Tibial nerve (tissue), 4 donors: ENCODE results near the gene TMUB1. TPM values are rescaled to one million over a fixed set of nuclear protein-coding genes. Genes with fewer than 3 reads are reported as not detected.
A peak's percentile ranks its signal among the peaks of the same experiment; 100 is the strongest.

Experiments used
- DNase-seq, 2 donors: peaks; one replicate each; pipeline ENCODE4 v3.0.0-alpha.2; 2019; ENCODE audit warnings: low spot score in 2 of 2
- H3K27ac ChIP-seq, 4 donors: fragments of 200-600 bp; sonication (generic) in 3 of 4; one replicate each; pipeline ENCODE4 v1.5.1; 2017 to 2019; ENCODE audit warnings: mild to moderate bottlenecking in 1 of 4
- H3K27me3 ChIP-seq, 2 donors: fragments of 200-600 bp; sonication (generic) in 1 of 2; one replicate each; pipeline versions ENCODE4 v1.5.1 to v1.6.0; 2017 to 2019
- H3K36me3 ChIP-seq, 3 donors: fragments of 200-600 bp; sonication (generic); one replicate each; pipeline ENCODE4 v1.5.1; 2018 to 2019
- H3K4me1 ChIP-seq, 4 donors: fragments of 200-600 bp; sonication (generic) in 3 of 4; one replicate each; pipeline ENCODE4 v1.5.1; 2017 to 2019
- H3K4me3 ChIP-seq, 4 donors: fragments of 200-600 bp; sonication (generic) in 3 of 4; one replicate each; pipeline ENCODE4 v1.5.1; 2017 to 2019; ENCODE audit warnings: mild to moderate bottlenecking in 1 of 4, moderate library complexity in 1 of 4
- H3K9me3 ChIP-seq, 4 donors: fragments of 200-600 bp; sonication (generic) in 3 of 4; one replicate each; pipeline ENCODE4 v1.5.1; 2017 to 2019
- CTCF ChIP-seq, 5 experiments: fragments of 200-600 bp in 3 of 5; fragments of 450-650 bp in 2 of 5; sonication (generic) in 3 of 5; IDR thresholded peaks; one replicate each; pipeline ENCODE4 v1.5.1; 2016 to 2019; ENCODE audit warnings: antibody characterized with exemption in 5 of 5, mild to moderate bottlenecking in 3 of 5, moderate library complexity in 2 of 5
- EP300 ChIP-seq, 2 donors: sonication (generic); formaldehyde crosslinking; IDR thresholded peaks; one replicate each; pipeline ENCODE4 v1.6.1; 2017; ENCODE audit warnings: antibody characterized with exemption in 2 of 2, mild to moderate bottlenecking in 1 of 2
- POLR2A ChIP-seq, 2 donors: fragments of 450-650 bp; IDR thresholded peaks; one replicate each; pipeline ENCODE4 v1.6.1; 2017; ENCODE audit warnings: antibody characterized with exemption in 2 of 2, mild to moderate bottlenecking in 2 of 2, moderate library complexity in 2 of 2
- WGBS, 2 donors: methylation state at CpG; one replicate each; pipeline ENCODE4 v1.1.5; 2018; 5-methylcytosine and 5-hydroxymethylcytosine counted together
- total RNA-seq, 4 donors: library from RNA; depleted of rRNA; stranded (reverse); fragments of >200 nt; gene quantifications; one replicate each; pipeline ENCODE4 v1.1.0, GENCODE V29; 2016

Gene TMUB1
- total RNA-seq, 4 donors from 2014 or later: 24.3 to 61.5 (median 33.8) TPM

DNA sequence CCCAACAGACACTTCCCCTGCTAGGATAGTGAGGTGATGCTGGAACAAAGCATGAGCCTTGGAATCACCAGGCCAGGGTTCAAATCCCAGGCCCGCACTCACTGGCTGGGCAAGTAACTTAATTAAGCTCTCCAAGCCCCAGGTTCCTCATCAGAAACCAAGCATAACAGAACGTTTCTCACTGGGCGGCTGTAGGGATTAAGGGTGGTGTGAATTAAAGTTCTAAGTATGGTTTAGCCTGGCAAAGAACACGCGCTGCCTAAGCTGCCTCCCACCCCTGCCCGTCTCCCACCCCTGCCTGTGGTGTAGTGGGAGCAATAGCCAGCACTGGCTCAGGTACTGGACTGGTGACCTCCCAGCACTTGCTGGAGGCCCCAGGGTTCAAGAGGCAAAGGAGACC lies 18.3 kb downstream of the TMUB1 start:
- Histone ChIP-seq H3K27me3 (no peaks in the 10 kb centered on the region), H3K4me3 (no peak overlapping the region), H3K36me3 (peaks cover 6 to 62% (median 14%) of the 10 kb centered on the region in 3 donors), H3K27ac (no peak overlapping the region), H3K9me3 (no peaks in the 10 kb centered on the region), H3K4me1 (peaks cover 0 to 37% (median 26%) of the 10 kb centered on the region in 4 donors)
- WGBS, 2 donors: 95 to 96% methylated on average over 5 to 6 of the region's 6 CpGs
- TF ChIP-seq EP300 (IDR thresholded peaks at IDR 0.05) (no peak), POLR2A (IDR thresholded peaks at IDR 0.05) (no peak), CTCF (IDR thresholded peaks at IDR 0.05) (no peak)
- no peak for DNase-seq

- 91 to 94% methylated on average over 17 to 18 of the region's 18 CpGs for WGBS, 2 donors
Observed at GRCh38 chr7:151064454-151064853, 18.8 kb downstream of the TMUB1 start.

GRCh38 chr7:151063212-151063561 lies 20.1 kb downstream of the TMUB1 start:
- peaks cover 0 to 48% (median 33%) of the 10 kb centered on the region in 4 donors for H3K4me1 ChIP-seq
- no peak for TF ChIP-seq POLR2A (IDR thresholded peaks at IDR 0.05)
- peak in 1 of 2 donors; percentile 15 for TF ChIP-seq EP300 (IDR thresholded peaks at IDR 0.05)
- H3K36me3 ChIP-seq: peaks cover 5 to 44% (median 6%) of the 10 kb centered on the region in 3 donors
- H3K27me3 ChIP-seq: no peaks in the 10 kb centered on the region
- H3K9me3 ChIP-seq: no peaks in the 10 kb centered on the region
- 40 to 71% methylated on average over 7 to 11 of the region's 11 CpGs for WGBS, 2 donors
- peak in 1 of 2 donors; percentile 59 for DNase-seq
- peak overlapping the region in 2 of 4 donors; percentile 21 to 28 for H3K4me3 ChIP-seq
- H3K27ac ChIP-seq: peak overlapping the region in 3 of 4 donors; percentile 68 to 95 (median 71)

More at GRCh38 chr7:151064454-151064853, 18.8 kb downstream of the TMUB1 start:
- Histone ChIP-seq H3K9me3 (no peaks in the 10 kb centered on the region), H3K36me3 (peaks cover 6 to 57% (median 8%) of the 10 kb centered on the region in 3 donors), H3K4me3 (no peak overlapping the region), H3K27me3 (no peaks in the 10 kb centered on the region), H3K27ac (no peak overlapping the region), H3K4me1 (peaks cover 0 to 37% (median 26%) of the 10 kb centered on the region in 4 donors)
- DNase-seq: no peak
- TF ChIP-seq CTCF (IDR thresholded peaks at IDR 0.05): no peak
- TF ChIP-seq EP300 (IDR thresholded peaks at IDR 0.05): no peak
- no peak for TF ChIP-seq POLR2A (IDR thresholded peaks at IDR 0.05)

GRCh38 chr7:151062399-151063211 lies 20.7 kb downstream of the TMUB1 start:
- peak overlapping the region; percentile 24 to 95 (median 70) for H3K27ac ChIP-seq
- peak overlapping the region in 2 of 4 donors; percentile 21 to 28 for H3K4me3 ChIP-seq
- WGBS, 2 donors: 33% methylated on average over 26 to 39 of the region's 43 CpGs
- no peak for TF ChIP-seq CTCF (IDR thresholded peaks at IDR 0.05)
- no peak for TF ChIP-seq POLR2A (IDR thresholded peaks at IDR 0.05)
- no peak for TF ChIP-seq EP300 (IDR thresholded peaks at IDR 0.05)
- no peak for DNase-seq
- H3K36me3 ChIP-seq: peaks cover 5 to 39% (median 6%) of the 10 kb centered on the region in 3 donors
- no peaks in the 10 kb centered on the region for H3K9me3 ChIP-seq
- no peaks in the 10 kb centered on the region for H3K27me3 ChIP-seq
- peaks cover 0 to 48% (median 33%) of the 10 kb centered on the region in 4 donors for H3K4me1 ChIP-seq

- no peak for DNase-seq
- TF ChIP-seq POLR2A (IDR thresholded peaks at IDR 0.05) (no peak), EP300 (IDR thresholded peaks at IDR 0.05) (no peak), CTCF (IDR thresholded peaks at IDR 0.05) (no peak)
- H3K9me3 ChIP-seq: no peaks in the 10 kb centered on the region
- H3K4me1 ChIP-seq: peaks cover 0 to 54% (median 37%) of the 10 kb centered on the region in 4 donors
- no peaks in the 10 kb centered on the region for H3K27me3 ChIP-seq
- no peak overlapping the region for H3K4me3 ChIP-seq
- H3K36me3 ChIP-seq: peaks cover 5 to 33% (median 6%) of the 10 kb centered on the region in 3 donors
- H3K27ac ChIP-seq: peak overlapping the region; percentile 93 to 97 (median 96)
- WGBS, 2 donors: 55 to 90% methylated on average over 2 to 10 of the region's 11 CpGs
Observed at GRCh38 chr7:151062111-151062398, 21.2 kb downstream of the TMUB1 start.
